HepG2 (cell line): ENCODE measurements around the gene MARS2. TPM values are rescaled to one million over a fixed set of nuclear protein-coding genes. Genes with fewer than 3 reads are reported as not detected.

Experiments
- HDAC6 ChIP-seq: fragments of 200-600 bp; sonication (generic); IDR thresholded peaks from 2 replicates; pipeline ENCODE4 v1.7.0; 2017; ENCODE audit warnings: mild to moderate bottlenecking, antibody characterized with exemption, low read length, low read depth
- HES4 ChIP-seq: sonication (generic); formaldehyde crosslinking; IDR thresholded peaks from 2 replicates; pipeline ENCODE4 v1.9.0; 2021; ENCODE audit warnings: mild to moderate bottlenecking, missing genetic modification reagents, borderline replicate concordance
- HNF4A ChIP-seq: sonication (generic); formaldehyde crosslinking; IDR thresholded peaks from 2 replicates; pipeline ENCODE4 v1.4.0; 2020; ENCODE audit warnings: missing genetic modification reagents
- MAFG ChIP-seq: sonication (generic); formaldehyde crosslinking; IDR thresholded peaks from 2 replicates; pipeline ENCODE4 v1.5.1; 2020; ENCODE audit warnings: mild to moderate bottlenecking, missing genetic modification reagents
- MEIS1 ChIP-seq: sonication (generic); formaldehyde crosslinking; IDR thresholded peaks from 2 replicates; pipeline ENCODE4 v1.9.0; 2021; ENCODE audit warnings: mild to moderate bottlenecking, missing genetic modification reagents, moderate library complexity, borderline replicate concordance
- PHF21A ChIP-seq: sonication (generic); formaldehyde crosslinking; IDR thresholded peaks from 2 replicates; pipeline ENCODE4 v1.5.0; 2020; ENCODE audit warnings: mild to moderate bottlenecking, missing genetic modification reagents
- SALL2 ChIP-seq: sonication (generic); formaldehyde crosslinking; IDR thresholded peaks from 2 replicates; pipeline ENCODE4 v1.8.1; 2023; ENCODE audit warnings: mild to moderate bottlenecking, missing genetic modification reagents, inconsistent platforms
- SOX5 ChIP-seq: IDR thresholded peaks from 2 replicates; pipeline ENCODE4 v1.6.1; 2016; ENCODE audit warnings: borderline replicate concordance
- SUZ12 ChIP-seq: fragments of 150-350 bp; IDR thresholded peaks from 2 replicates; pipeline ENCODE4 v1.6.1; 2014; ENCODE audit warnings: low read depth, low read length
- ZBTB39 ChIP-seq: sonication (generic); formaldehyde crosslinking; IDR thresholded peaks from 2 replicates; pipeline ENCODE4 v1.5.0; 2020; ENCODE audit warnings: missing genetic modification reagents
- ZC3H4 ChIP-seq: sonication (generic); formaldehyde crosslinking; IDR thresholded peaks from 2 replicates; pipeline ENCODE4 v1.4.0; 2020; ENCODE audit warnings: missing genetic modification reagents, borderline replicate concordance
- ZFYVE20 ChIP-seq: sonication (generic); formaldehyde crosslinking; IDR thresholded peaks from 2 replicates; pipeline ENCODE4 v1.8.0; 2023; ENCODE audit warnings: low read depth, mild to moderate bottlenecking, moderate library complexity, missing genetic modification reagents, borderline replicate concordance
- ZMAT5 ChIP-seq: sonication (generic); formaldehyde crosslinking; IDR thresholded peaks from 2 replicates; pipeline ENCODE4 v1.5.0; 2020; ENCODE audit warnings: mild to moderate bottlenecking, low read depth, missing genetic modification reagents, borderline replicate concordance
- ZNF136 ChIP-seq: sonication (generic); formaldehyde crosslinking; IDR thresholded peaks from 2 replicates; pipeline ENCODE4 v1.8.1; 2022; ENCODE audit warnings: low read depth, mild to moderate bottlenecking, moderate library complexity, missing genetic modification reagents
- ZNF431 ChIP-seq: sonication (generic); formaldehyde crosslinking; IDR thresholded peaks from 2 replicates; pipeline ENCODE4 v1.9.0; 2022; ENCODE audit warnings: missing genetic modification reagents, low read depth, mild to moderate bottlenecking, borderline replicate concordance
- ZNF687 ChIP-seq: sonication (generic); formaldehyde crosslinking; IDR thresholded peaks from 2 replicates; pipeline ENCODE4 v1.5.1; 2020; ENCODE audit warnings: mild to moderate bottlenecking, missing genetic modification reagents, moderate library complexity
- ZNF776 ChIP-seq: sonication (generic); formaldehyde crosslinking; IDR thresholded peaks from 2 replicates; pipeline ENCODE4 v1.4.0; 2020; ENCODE audit warnings: mild to moderate bottlenecking, missing genetic modification reagents
- ZNF891 ChIP-seq: sonication (generic); formaldehyde crosslinking; IDR thresholded peaks from 2 replicates; pipeline ENCODE4 v1.5.0; 2020; ENCODE audit warnings: mild to moderate bottlenecking, missing genetic modification reagents
- polyA plus RNA-seq, 8 experiments: library from polyadenylated mRNA; depleted of rRNA in 3 of 8; stranded (reverse) in 7 of 8; unstranded in 1 of 8; fragments of >200 nt; fragmentation: Illumina TruSeq in 4 of 8; extraction: Trizol in 4 of 8; gene quantifications; 2 replicates each; pipeline versions ENCODE4 v1.2.1 to v1.2.3, GENCODE V29; 2011 to 2016; ENCODE audit warnings: low read depth in 4 of 8, missing spikeins in 1 of 8, mixed read lengths in 1 of 8; ENCODE audit not compliant: insufficient read depth in 1 of 8
- total RNA-seq, 5 experiments: library from RNA; depleted of rRNA; stranded (reverse); fragments of >200 nt; fragmentation: Illumina TruSeq; extraction: Trizol; gene quantifications; 2 replicates each; pipeline ENCODE4 v1.2.3, GENCODE V29; 2016; ENCODE audit warnings: low read depth in 1 of 5
- TF ChIP-seq, protein P1 (sequence below): sonication (generic); formaldehyde crosslinking; IDR thresholded peaks from 2 replicates; pipeline ENCODE4 v1.4.0; 2020; ENCODE audit warnings: mild to moderate bottlenecking, missing genetic modification reagents
- TF ChIP-seq, protein P2 (sequence below): IDR thresholded peaks from 2 replicates; pipeline ENCODE4 v1.6.1; 2016; ENCODE audit warnings: low read depth, borderline replicate concordance
- TF ChIP-seq, protein P3 (sequence below): sonication (generic); formaldehyde crosslinking; IDR thresholded peaks from 2 replicates; pipeline ENCODE4 v1.4.0; 2020; ENCODE audit warnings: mild to moderate bottlenecking, missing genetic modification reagents

Gene MARS2
- total and polyA plus RNA-seq, 2 of the 13 experiments (the other 11 are each of a cell fraction or from before 2014, with no cell fraction given) = 6.9 to 16.2 TPM

DNA sequence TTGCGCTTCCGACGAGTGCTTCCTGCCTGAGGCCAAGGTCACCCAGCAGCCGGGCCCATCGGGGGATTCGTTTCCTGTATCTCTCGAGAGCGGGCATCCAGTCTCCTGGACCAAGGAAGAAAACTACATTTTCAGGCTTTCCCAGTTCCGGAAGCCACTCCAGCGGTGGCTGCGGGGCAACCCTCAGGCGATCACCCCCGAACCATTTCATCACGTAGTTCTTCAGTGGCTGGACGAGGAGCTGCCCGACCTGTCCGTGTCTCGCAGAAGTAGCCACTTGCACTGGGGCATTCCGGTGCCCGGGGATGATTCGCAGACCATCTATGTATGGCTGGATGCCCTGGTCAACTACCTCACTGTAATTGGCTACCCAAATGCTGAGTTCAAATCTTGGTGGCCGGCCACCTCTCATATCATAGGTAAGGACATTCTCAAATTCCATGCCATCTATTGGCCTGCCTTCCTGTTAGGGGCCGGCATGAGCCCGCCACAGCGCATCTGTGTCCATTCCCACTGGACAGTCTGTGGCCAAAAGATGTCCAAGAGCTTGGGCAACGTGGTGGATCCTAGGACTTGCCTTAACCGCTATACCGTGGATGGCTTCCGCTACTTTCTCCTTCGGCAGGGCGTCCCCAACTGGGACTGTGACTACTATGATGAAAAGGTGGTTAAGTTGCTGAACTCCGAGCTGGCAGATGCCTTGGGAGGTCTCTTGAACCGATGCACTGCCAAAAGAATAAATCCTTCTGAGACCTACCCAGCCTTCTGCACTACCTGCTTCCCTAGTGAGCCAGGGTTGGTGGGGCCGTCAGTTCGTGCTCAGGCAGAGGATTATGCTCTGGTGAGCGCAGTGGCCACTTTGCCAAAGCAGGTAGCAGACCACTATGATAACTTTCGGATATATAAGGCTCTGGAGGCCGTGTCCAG, 1.0 kb downstream of the MARS2 start (continued):
- no peak for TF ChIP-seq ZBTB39 (CRISPR knock-in tag)
- TF ChIP-seq HNF4A (CRISPR knock-in tag) = no peak
- peak; percentile 56; the same call in 1 of the 2 replicates for TF ChIP-seq PHF21A
- TF ChIP-seq MEIS1 (CRISPR knock-in tag) = 0 out of 2 replicates have a peak, but pooled peaks have one; percentile 36
- no peak; the same call in 1 of the 2 replicates for TF ChIP-seq ZMAT5
- TF ChIP-seq SALL2 = 0 out of 2 replicates have a peak, but pooled peaks have one; percentile 44
- TF ChIP-seq, protein P1, sequence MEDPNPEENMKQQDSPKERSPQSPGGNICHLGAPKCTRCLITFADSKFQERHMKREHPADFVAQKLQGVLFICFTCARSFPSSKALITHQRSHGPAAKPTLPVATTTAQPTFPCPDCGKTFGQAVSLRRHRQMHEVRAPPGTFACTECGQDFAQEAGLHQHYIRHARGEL (CRISPR knock-in tag) = no peak
- TF ChIP-seq, protein P2, sequence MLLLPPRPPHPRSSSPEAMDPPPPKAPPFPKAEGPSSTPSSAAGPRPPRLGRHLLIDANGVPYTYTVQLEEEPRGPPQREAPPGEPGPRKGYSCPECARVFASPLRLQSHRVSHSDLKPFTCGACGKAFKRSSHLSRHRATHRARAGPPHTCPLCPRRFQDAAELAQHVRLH (CRISPR knock-in tag) = no peak; the same call in 1 of the 2 replicates
- no peak for TF ChIP-seq ZC3H4 (CRISPR knock-in tag)
- no peak for TF ChIP-seq MAFG (CRISPR knock-in tag)
- TF ChIP-seq SUZ12 = no peak
- TF ChIP-seq ZNF431 (CRISPR knock-in tag) = peak; percentile 61; the same call in 1 of the 2 replicates
- TF ChIP-seq, protein P3, sequence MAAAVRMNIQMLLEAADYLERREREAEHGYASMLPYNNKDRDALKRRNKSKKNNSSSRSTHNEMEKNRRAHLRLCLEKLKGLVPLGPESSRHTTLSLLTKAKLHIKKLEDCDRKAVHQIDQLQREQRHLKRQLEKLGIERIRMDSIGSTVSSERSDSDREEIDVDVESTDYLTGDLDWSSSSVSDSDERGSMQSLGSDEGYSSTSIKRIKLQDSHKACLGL = 0 out of 2 replicates have a peak, but pooled peaks have one; percentile 42
- no peak for TF ChIP-seq ZNF776 (CRISPR knock-in tag)
- TF ChIP-seq ZNF891 (CRISPR knock-in tag) = no peak; the same call in 1 of the 2 replicates
- no peak for TF ChIP-seq SOX5 (CRISPR knock-in tag)
- TF ChIP-seq HDAC6 = no peak
- TF ChIP-seq ZNF136 (CRISPR knock-in tag) = no peak
- no peak; the same call in 1 of the 2 replicates for TF ChIP-seq HES4 (CRISPR knock-in tag)
- no peak for TF ChIP-seq ZFYVE20 (CRISPR knock-in tag)
- TF ChIP-seq ZNF687 (CRISPR knock-in tag) = no peak
